ENCODE results near the gene PRORP. TPM values are rescaled to one million over a fixed set of nuclear protein-coding genes. Genes with fewer than 3 reads are reported as not detected.

The PRORP gene
- polyA plus RNA-seq (2012; ENCODE audit: insufficient read depth, insufficient read length, low read depth) = 6.6 TPM

- H3K36me3 ChIP-seq = peaks cover 5% of the 10 kb centered on the region; the same call in 1 of the 2 replicates
- no peaks in the 10 kb centered on the region for H3K27me3 ChIP-seq
- H3K9me3 ChIP-seq = no peaks in the 10 kb centered on the region
- peak; percentile 84 for DNase-seq
- TF ChIP-seq CTCF (IDR thresholded peaks at IDR 0.05; ENCODE audit: low read depth, low read length) = no peak
- peak within 1 kb of the TSS; percentile 91 for H3K4me3 ChIP-seq (ENCODE audit: low read depth, low read length)
- H3K4me1 ChIP-seq = no peaks in the 10 kb centered on the region; the same call in 1 of the 2 replicates
Measured at GRCh38 chr14:35121887-35122695, at the start of gene PRORP, which contains the start of gene PPP2R3C. TSS of gene PRORP (plus strand) at chr14:35122552. CDS start at chr14:35123246, 694 bp downstream. TSS of gene PPP2R3C (minus strand) at chr14:35121990. CDS start at chr14:35121959, 31 bp downstream.

- DNase-seq = no peak
- TF ChIP-seq CTCF (IDR thresholded peaks at IDR 0.05; ENCODE audit: low read depth, low read length) = no peak
Measured at GRCh38 chr14:35073486-35073885, 48.9 kb upstream of the PRORP start.

GRCh38 chr14:35078082-35078481, 44.3 kb upstream of the PRORP start:
- DNase-seq = no peak
- H3K36me3 ChIP-seq = peaks cover 4% of the 10 kb centered on the region; the same call in 1 of the 2 replicates
- no peak for TF ChIP-seq CTCF (IDR thresholded peaks at IDR 0.05; ENCODE audit: low read depth, low read length)

More at GRCh38 chr14:35073486-35073885, 48.9 kb upstream of the PRORP start:
- Histone ChIP-seq H3K36me3 (peaks cover 4% of the 10 kb centered on the region; the same call in 1 of the 2 replicates), H3K4me3 (ENCODE audit: low read depth, low read length) (no peak overlapping the region), H3K9me3 (no peaks in the 10 kb centered on the region; the same call in 1 of the 2 replicates), H3K27me3 (no peaks in the 10 kb centered on the region), H3K4me1 (no peaks in the 10 kb centered on the region)

GRCh38 chr14:35079742-35080141, 42.6 kb upstream of the PRORP start:
- no peaks in the 10 kb centered on the region for H3K36me3 ChIP-seq
- no peak for DNase-seq

More at GRCh38 chr14:35078082-35078481, 44.3 kb upstream of the PRORP start:
- Histone ChIP-seq H3K4me3 (ENCODE audit: low read depth, low read length) (no peak overlapping the region), H3K9me3 (no peaks in the 10 kb centered on the region; the same call in 1 of the 2 replicates), H3K4me1 (no peaks in the 10 kb centered on the region), H3K27me3 (no peaks in the 10 kb centered on the region)

GRCh38 chr14:35083530-35084150, 38.7 kb upstream of the PRORP start:
- Histone ChIP-seq H3K36me3 (peaks cover 17% of the 10 kb centered on the region), H3K27me3 (no peaks in the 10 kb centered on the region), H3K4me1 (no peaks in the 10 kb centered on the region), H3K9me3 (no peaks in the 10 kb centered on the region), H3K4me3 (ENCODE audit: low read depth, low read length) (no peak overlapping the region)
- no peak for DNase-seq
- no peak for TF ChIP-seq CTCF (IDR thresholded peaks at IDR 0.05; ENCODE audit: low read depth, low read length)

More at GRCh38 chr14:35079742-35080141, 42.6 kb upstream of the PRORP start:
- no peaks in the 10 kb centered on the region for H3K27me3 ChIP-seq
- no peaks in the 10 kb centered on the region; the same call in 1 of the 2 replicates for H3K9me3 ChIP-seq
- no peak for TF ChIP-seq CTCF (IDR thresholded peaks at IDR 0.05; ENCODE audit: low read depth, low read length)
- H3K4me3 ChIP-seq (ENCODE audit: low read depth, low read length) = no peak overlapping the region
- H3K4me1 ChIP-seq = no peaks in the 10 kb centered on the region

All from BE2C (cell line).